Activated CD8-positive, alpha-beta T cell treated with anti-CD3 and anti-CD28 coated beads for 36 hours (primary cell): Measurements from ENCODE around the gene KMT2D. TPM values are rescaled to one million over a fixed set of nuclear protein-coding genes. Genes with fewer than 3 reads are reported as not detected.

Experiments
- ATAC-seq: fragments of 200-7000 bp; cut with Tn5 transposase; one replicate; pipeline ENCODE4 v1.10.0; 2021; ENCODE audit warnings: mild to moderate bottlenecking, moderate library complexity
- CTCF ChIA-PET: fragments of 350-600 bp; sonication (Branson Sonifier 250); formaldehyde crosslinking; loops from one replicate; lab custom pipeline; 2021; ENCODE audit warnings: antibody characterized with exemption; lab: Charles Lee
- POLR2A ChIA-PET: fragments of 350-600 bp; sonication (Branson Sonifier 250); formaldehyde crosslinking; loops from one replicate; lab custom pipeline; 2021; ENCODE audit warnings: antibody characterized with exemption; lab: Charles Lee
- DNase-seq: peaks from one replicate; pipeline ENCODE4 v3.0.0-alpha.2; 2020
- H3K27ac Mint-ChIP-seq: one replicate; pipeline ENCODE4 v1.8.0; 2021; ENCODE audit warnings: mild to moderate bottlenecking, mixed read lengths
- H3K27me3 Mint-ChIP-seq: one replicate; pipeline ENCODE4 v1.8.0; 2021; ENCODE audit warnings: mixed read lengths
- H3K36me3 Mint-ChIP-seq: one replicate; pipeline ENCODE4 v1.8.0; 2021; ENCODE audit warnings: low read depth, mixed read lengths
- H3K4me1 Mint-ChIP-seq: one replicate; pipeline ENCODE4 v1.8.0; 2021; ENCODE audit warnings: low read depth, mixed read lengths
- H3K4me3 Mint-ChIP-seq: one replicate; pipeline ENCODE4 v1.8.0; 2021; ENCODE audit warnings: mild to moderate bottlenecking, moderate library complexity, mixed read lengths
- H3K9me3 Mint-ChIP-seq: one replicate; pipeline ENCODE4 v1.8.0; 2021; ENCODE audit warnings: mixed read lengths
- CTCF ChIP-seq: fragments of 200-600 bp; IDR thresholded peaks from one replicate; pipeline ENCODE4 v1.8.0; 2022; ENCODE audit warnings: antibody characterized with exemption, mild to moderate bottlenecking
- intact Hi-C: fragments of 100-400 bp; cut with micrococcal nuclease; formaldehyde crosslinking; loops from one replicate; pipeline ENCODE4 v1.10.0; 2022
- total RNA-seq, 2 experiments: library from RNA; stranded (reverse); gene quantifications; one replicate each; pipeline ENCODE4 v1.2.3, GENCODE V29; 2021

The KMT2D gene
- total RNA-seq, 2 experiments from 2014 or later: 57.5 to 62.3 TPM

- peaks cover 28% of the 10 kb centered on the region for H3K4me1 Mint-ChIP-seq
- no peaks in the 10 kb centered on the region for H3K9me3 Mint-ChIP-seq
- no peak overlapping the region for H3K27ac Mint-ChIP-seq
- no peak for TF ChIP-seq CTCF
- ChIA-PET POLR2A (interaction anchor here (1.4 to 4.1 kb wide), 3 partner anchors 11 to 44 kb away, joined by 5 to 29 read pairs (median 6); partner anchors contain the start of genes RHEBL1 and TUBA1B), CTCF (interaction anchor here (1.0 to 6.5 kb wide), 12 partner anchors 6 to 147 kb away, joined by 3 to 161 read pairs (median 18); partner anchors contain the start of genes DHH, LMBR1L and RHEBL1)
- no peak overlapping the region for H3K4me3 Mint-ChIP-seq
- DNase-seq (no peak), ATAC-seq (no peak)
- intact Hi-C loops: no loop called here
- no peaks in the 10 kb centered on the region for H3K36me3 Mint-ChIP-seq
- H3K27me3 Mint-ChIP-seq: peaks cover 25% of the 10 kb centered on the region
Observed at GRCh38 chr12:49086116-49086515, 25.5 kb upstream of the KMT2D start.

GRCh38 chr12:49084438-49084837, 23.8 kb upstream of the KMT2D start:
- DNase-seq (no peak), ATAC-seq (no peak)
- Mint-ChIP-seq H3K4me1 (peaks cover 15% of the 10 kb centered on the region), H3K36me3 (no peaks in the 10 kb centered on the region), H3K9me3 (no peaks in the 10 kb centered on the region), H3K4me3 (no peak overlapping the region), H3K27ac (no peak overlapping the region), H3K27me3 (peaks cover 13% of the 10 kb centered on the region)
- CTCF ChIA-PET: interaction anchor here (0.8 to 6.5 kb wide), 11 partner anchors 9 to 263 kb away, joined by 3 to 161 read pairs (median 7); partner anchors contain the start of genes DHH and RHEBL1
- no peak for TF ChIP-seq CTCF
- intact Hi-C loops: no loop called here
- POLR2A ChIA-PET: interaction anchor here (0.8 to 1.4 kb wide), 5 partner anchors 16 to 181 kb away, joined by 3 to 5 read pairs (median 3); partner anchors contain the start of gene TUBA1B

GRCh38 chr12:49079793-49080192, 19.2 kb upstream of the KMT2D start:
- H3K27me3 Mint-ChIP-seq: no peaks in the 10 kb centered on the region
- POLR2A ChIA-PET: interaction anchor here (0.6 to 1.6 kb wide), 2 partner anchors 8 to 51 kb away, joined by 3 to 4 read pairs; partner anchors contain the start of gene TUBA1B
- DNase-seq (no peak), ATAC-seq (no peak)
- intact Hi-C loops: no loop called here
- no peak overlapping the region for H3K27ac Mint-ChIP-seq
- no peak for TF ChIP-seq CTCF
- H3K4me3 Mint-ChIP-seq: no peak overlapping the region
- no peaks in the 10 kb centered on the region for H3K4me1 Mint-ChIP-seq
- no peaks in the 10 kb centered on the region for H3K9me3 Mint-ChIP-seq
- H3K36me3 Mint-ChIP-seq: no peaks in the 10 kb centered on the region
- CTCF ChIA-PET: interaction anchor here (1.2 to 6.3 kb wide), 7 partner anchors 8 to 92 kb away, joined by 3 to 53 read pairs (median 7); partner anchors contain the start of genes DHH and RHEBL1

GRCh38 chr12:49070971-49071370, 10.4 kb upstream of the KMT2D start:
- H3K9me3 Mint-ChIP-seq: no peaks in the 10 kb centered on the region
- peaks cover 11% of the 10 kb centered on the region for H3K36me3 Mint-ChIP-seq
- ATAC-seq (no peak), DNase-seq (no peak)
- peaks cover 27% of the 10 kb centered on the region for H3K4me1 Mint-ChIP-seq
- no peak overlapping the region for H3K4me3 Mint-ChIP-seq
- intact Hi-C loops: no loop called here
- H3K27me3 Mint-ChIP-seq: no peaks in the 10 kb centered on the region
- ChIA-PET CTCF (interaction anchor here (1.5 to 4.7 kb wide), 7 partner anchors 7 to 114 kb away, joined by 4 to 40 read pairs (median 13); partner anchors contain the start of gene ARF3), POLR2A (interaction anchor here (1.8 to 2.4 kb wide), 3 partner anchors 16 to 59 kb away, joined by 6 to 11 read pairs (median 8); partner anchors contain the start of gene TUBA1B)
- peak overlapping the region; percentile 62 for H3K27ac Mint-ChIP-seq
- TF ChIP-seq CTCF: no peak
